ENCODE data around the gene ALPG.
"Not testable (repeated sequence)": the region's sequence is repeated elsewhere in the genome, so short reads cannot be mapped to it uniquely, and the experiment has no call there.

The ALPG gene

GRCh38 chr2:232398293-232399034 lies 8.2 kb upstream of the ALPG start:
- DNase-seq: no peak

GRCh38 chr2:232400256-232401015 lies 6.2 kb upstream of the ALPG start:
- no peak for DNase-seq

- no peak for DNase-seq
Observed at GRCh38 chr2:232402518-232402917, 4.1 kb upstream of the ALPG start.

GRCh38 chr2:232405943-232406510 lies 617 bp upstream of the ALPG start:
- no peak for DNase-seq

GRCh38 chr2:232407428-232408150 lies 945 bp downstream of the ALPG start:
- not testable (repeated sequence) for DNase-seq

GRCh38 chr2:232408269-232408668 lies 1.6 kb downstream of the ALPG start:
- not testable (repeated sequence) for DNase-seq

- not testable (repeated sequence) for DNase-seq
Observed at GRCh38 chr2:232409617-232410016, 3.0 kb downstream of the ALPG start.

- no peak for DNase-seq
Observed at GRCh38 chr2:232410238-232410900, 3.7 kb downstream of the ALPG start.

GRCh38 chr2:232411901-232412629 lies 5.4 kb downstream of the ALPG start:
- DNase-seq: no peak

GRCh38 chr2:232412986-232413385 lies 6.3 kb downstream of the ALPG start:
- no peak for DNase-seq

GRCh38 chr2:232415138-232415690 lies 8.6 kb downstream of the ALPG start:
- DNase-seq: no peak

- no peak for DNase-seq
Observed at GRCh38 chr2:232415736-232416520, 9.3 kb downstream of the ALPG start.

GRCh38 chr2:232416521-232417470 lies 10.2 kb downstream of the ALPG start:
- no peak for DNase-seq

- DNase-seq: no peak
Observed at GRCh38 chr2:232417489-232417888, 10.8 kb downstream of the ALPG start.

- DNase-seq: no peak
Observed at GRCh38 chr2:232418056-232418455, 11.4 kb downstream of the ALPG start.

GRCh38 chr2:232418466-232419244 lies 12.0 kb downstream of the ALPG start:
- DNase-seq: peak; percentile 77

GRCh38 chr2:232419245-232420072 lies 12.8 kb downstream of the ALPG start:
- DNase-seq: peak; percentile 50

GRCh38 chr2:232420073-232420454 lies 13.4 kb downstream of the ALPG start:
- no peak for DNase-seq

Data from DMS79 (cell line).